Esophagus muscularis mucosa (tissue), 4 donors: ENCODE data around the gene RAPH1.

Experiments used
- CTCF ChIP-seq, 3 experiments: fragments of 200-600 bp in 2 of 3; fragments of 450-650 bp in 1 of 3; sonication (generic) in 2 of 3; IDR thresholded peaks; one replicate each; pipeline ENCODE4 v1.5.1; 2017 to 2019; ENCODE audit warnings: antibody characterized with exemption in 3 of 3, mild to moderate bottlenecking in 2 of 3, moderate library complexity in 1 of 3
- EP300 ChIP-seq: sonication (generic); formaldehyde crosslinking; IDR thresholded peaks from one replicate; pipeline ENCODE4 v1.6.1; 2017; ENCODE audit warnings: antibody characterized with exemption
- POLR2A ChIP-seq: fragments of 450-650 bp; IDR thresholded peaks from one replicate; pipeline ENCODE4 v1.6.1; 2017; ENCODE audit warnings: antibody characterized with exemption, moderate library complexity, mild to moderate bottlenecking, low read depth
- POLR2AphosphoS5 ChIP-seq, 2 donors: sonication (generic); formaldehyde crosslinking; IDR thresholded peaks; one replicate each; pipeline ENCODE4 v1.6.1; 2017; ENCODE audit warnings: antibody characterized with exemption in 2 of 2

GRCh38 chr2:203583701-203584100 is 48.6 kb upstream of the RAPH1 start:
- TF ChIP-seq CTCF (IDR thresholded peaks at IDR 0.05) (no peak), POLR2A (no peak), EP300 (no peak), POLR2AphosphoS5 (IDR thresholded peaks at IDR 0.05) (no peak)
